Mucosa of gallbladder (tissue), 1 donor: ENCODE results near the gene CHRNA3. TPM values are rescaled to one million over a fixed set of nuclear protein-coding genes. Genes with fewer than 3 reads are reported as not detected.

Source experiments
- DNase-seq: peaks from one replicate; pipeline ENCODE4 v3.0.0-alpha.2; 2020; ENCODE audit warnings: low spot score
- total RNA-seq: library from RNA; stranded (reverse); gene quantifications from one replicate; pipeline ENCODE4 v1.2.1, GENCODE V29; 2021
- donor health status: DM: no; HTN: no; CAD: no.

CHRNA3 gene
- total RNA-seq, 1 donor from 2014 or later = 0.89 TPM

DNA sequence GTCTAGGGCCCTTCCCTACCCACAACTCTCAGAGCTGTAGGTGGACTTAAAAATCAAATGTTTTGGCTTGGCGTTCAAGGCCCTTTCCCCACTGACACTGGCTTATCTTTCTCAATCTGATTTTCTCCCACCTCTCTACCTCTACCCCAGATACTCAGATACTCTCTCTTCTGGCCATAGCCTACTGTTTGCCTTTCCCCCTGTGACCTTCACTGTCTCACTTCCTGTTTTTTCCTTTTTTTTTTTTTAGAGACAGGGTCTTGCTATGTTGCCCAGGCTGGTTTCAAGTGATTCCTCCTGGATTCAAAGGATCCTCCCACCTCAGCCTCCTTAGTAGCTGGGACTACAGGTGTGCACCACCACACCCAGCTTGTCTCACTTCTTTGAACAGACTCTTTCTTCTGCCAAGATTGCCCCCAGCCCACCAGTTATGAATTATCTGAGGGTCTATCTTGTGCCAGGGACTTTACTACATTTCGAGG lies 15.6 kb upstream of the CHRNA3 start:
- DNase-seq = no peak

DNA sequence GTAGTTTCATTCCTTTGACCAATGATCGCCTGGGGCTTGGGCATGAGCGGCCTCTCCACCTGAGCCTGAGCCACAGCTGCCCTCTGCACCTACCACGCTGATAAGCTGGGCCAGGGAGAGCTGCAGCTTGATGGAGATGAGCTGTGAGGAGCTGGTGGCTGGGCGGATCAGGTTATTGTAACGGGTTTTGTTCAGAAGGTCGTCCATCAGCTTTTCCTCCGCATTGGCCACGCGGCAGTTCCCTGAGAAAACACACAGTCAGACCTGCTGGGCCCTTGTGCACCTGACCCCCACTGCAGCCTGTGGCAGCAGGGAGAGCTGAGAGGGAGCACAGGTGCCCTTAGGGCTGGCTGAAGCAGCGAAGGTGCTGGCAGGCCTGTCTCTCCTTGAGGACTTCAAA lies 14.6 kb upstream of the CHRNA3 start:
- no peak for DNase-seq

DNA sequence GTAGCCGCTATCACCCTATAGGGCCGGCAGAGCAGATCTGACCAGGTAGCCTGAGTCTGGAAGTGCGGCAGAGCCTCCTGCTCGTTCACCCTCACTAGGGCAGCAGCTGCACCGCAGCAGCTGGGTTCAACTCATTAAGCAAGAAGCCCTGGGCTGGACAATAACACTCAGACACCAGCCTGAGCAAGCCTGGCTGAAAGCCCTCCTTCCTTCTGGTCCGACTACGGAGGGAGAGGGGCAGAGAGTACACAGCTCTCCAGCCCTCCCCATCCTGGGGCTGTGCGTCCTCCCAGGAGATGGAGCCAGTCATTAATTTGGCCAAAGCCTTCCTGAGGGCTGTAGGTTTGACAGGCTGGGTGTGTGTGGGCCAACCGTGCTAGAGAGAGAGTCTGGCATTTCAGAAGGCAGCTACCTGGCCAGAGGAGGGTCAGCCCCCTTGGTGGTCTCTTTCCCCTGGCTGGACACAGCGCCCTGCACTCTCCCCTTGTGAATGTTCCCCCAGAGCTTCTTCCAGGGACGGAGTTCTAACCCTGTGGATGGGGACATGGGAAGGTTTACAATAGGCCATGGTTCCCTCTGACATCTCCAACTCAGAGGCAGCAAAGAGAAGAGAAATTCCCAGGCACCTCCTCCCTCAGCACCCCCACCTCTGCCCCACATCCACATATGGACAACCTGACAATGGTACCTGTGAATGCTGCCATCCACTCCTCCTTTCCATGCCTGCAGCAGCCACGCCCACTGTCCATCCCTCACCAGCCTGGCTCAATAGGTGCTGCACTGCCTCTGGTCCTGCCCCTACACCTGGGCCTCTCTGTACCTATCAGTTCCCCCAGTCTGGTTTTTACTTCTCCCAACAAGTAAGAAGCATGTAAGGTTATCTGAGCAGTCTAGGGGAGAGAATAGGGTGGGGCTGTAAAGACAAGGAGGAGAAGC lies 13.7 kb upstream of the CHRNA3 start:
- DNase-seq = no peak

DNA sequence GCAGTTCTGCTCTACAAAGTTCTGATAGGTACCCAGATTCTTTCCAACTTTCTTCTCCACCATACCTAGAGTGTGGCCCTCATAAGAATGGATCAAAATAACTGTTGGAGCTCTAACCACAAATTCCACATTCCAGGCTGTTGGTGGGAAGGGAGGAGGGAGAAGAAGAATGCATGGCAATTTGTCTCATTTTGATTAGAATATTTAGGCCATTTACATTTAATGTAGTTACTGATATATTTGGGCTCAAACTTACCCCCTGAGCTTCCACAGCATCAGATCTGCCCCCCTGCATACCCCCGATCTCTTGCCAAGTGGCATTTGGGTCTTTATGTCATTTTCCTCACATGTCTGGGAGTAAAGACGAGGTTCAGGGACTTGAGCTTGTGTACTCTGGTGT lies 12.6 kb upstream of the CHRNA3 start:
- no peak for DNase-seq

DNA sequence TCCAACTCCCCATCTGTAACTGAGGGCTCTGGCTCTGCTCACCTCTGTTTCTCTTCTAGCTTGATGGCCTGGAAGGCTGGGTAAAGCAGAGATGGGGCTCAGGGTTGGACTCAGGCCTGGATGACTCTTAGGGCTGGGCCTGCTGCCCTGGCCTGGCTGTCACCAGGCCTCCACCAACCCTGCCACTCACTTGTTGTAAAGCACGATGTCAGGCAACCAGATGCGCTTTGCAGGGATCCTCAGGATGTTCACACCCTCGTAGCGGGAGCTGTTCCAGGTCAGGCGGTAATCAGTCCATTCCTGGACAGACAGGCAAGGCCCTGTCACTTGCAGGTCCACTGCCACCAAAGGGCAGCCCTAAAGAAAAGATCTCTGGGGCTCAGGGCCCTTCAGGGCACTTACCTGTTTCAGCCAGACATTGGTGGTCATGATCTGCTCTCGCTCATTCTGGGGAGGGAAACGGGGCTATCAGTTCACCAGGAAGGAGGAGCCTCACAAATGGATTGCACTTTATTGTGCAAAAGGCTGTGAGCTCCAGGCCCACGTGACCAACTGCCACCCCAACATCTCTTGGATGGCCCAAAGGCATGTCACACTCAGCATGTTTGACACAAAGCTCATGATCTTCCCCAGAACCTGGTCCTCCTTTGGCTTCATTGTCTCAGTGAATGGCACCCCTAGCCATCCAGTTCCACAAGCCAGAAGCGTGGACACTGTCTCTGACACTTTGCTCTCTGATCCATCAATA lies 10.3 kb upstream of the CHRNA3 start:
- DNase-seq = no peak

DNA sequence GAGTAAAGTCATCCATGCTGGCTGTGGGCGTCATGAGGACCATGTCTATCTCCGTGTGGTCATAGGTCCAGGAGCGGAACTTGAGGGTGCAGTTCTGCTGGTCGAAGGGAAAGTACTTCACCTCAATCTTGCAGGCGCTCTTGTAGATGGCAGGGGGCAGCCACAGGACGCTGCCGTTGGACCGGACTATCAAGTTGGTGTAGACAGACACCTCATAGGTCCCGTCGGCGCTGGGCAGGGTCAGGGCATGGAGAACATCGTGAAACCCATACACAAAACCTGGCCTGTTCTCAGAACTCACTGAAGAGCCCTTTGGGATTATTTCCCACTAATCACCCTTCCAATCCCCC lies 8.9 kb upstream of the CHRNA3 start:
- DNase-seq = no peak

DNA sequence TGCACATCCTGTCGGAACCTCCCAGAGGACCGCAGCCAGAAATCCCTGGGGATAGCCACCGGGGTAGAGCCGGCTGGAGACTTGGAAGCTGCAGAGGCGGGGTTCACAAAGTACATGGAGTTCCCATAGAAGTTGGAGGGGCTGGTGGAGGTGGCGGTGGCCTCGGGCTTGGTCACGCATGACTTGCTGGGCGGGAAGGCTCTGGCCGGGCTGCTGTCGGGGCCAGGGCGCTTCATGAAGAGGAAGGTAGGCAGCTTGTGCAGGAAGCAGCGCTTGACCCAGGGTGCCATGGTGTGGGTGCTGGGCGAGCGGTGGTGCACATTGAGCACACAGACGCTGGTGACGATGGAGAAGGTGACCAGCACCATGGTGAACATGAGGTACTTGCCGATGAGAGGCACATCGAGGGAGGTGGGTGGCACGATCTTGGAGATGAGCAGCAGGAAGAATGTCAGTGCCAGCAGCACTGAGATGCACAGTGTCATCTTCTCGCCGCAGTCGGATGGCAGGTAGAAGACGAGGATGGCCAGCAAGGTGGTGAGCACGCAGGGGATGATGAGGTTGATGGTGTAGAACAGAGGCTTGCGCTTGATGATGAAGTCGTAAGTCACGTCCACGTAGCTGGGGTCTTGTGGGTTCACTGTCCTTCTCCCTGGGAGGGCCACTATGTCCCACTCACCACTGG lies 8.4 kb upstream of the CHRNA3 start:
- DNase-seq = no peak

DNA sequence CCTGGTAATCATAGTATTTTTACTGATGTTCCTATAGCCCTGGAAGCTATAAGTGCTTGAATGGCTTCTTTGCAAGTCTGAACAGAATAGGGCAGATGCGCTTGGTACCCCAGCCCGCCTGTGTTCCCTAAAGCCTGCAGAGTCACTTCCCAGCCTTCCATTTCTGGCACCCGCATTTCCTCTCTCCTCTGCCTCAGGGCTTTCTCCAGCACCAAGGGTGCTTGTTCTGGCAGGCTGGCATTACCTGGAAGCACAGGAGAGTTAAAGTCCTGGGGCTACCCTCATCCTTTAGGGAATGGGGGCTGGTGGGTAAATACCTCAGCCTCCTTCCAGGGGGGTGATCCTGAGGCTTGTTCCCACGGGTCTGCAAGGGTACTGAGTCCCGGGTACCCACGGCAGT lies 7.4 kb upstream of the CHRNA3 start:
- no peak for DNase-seq

DNA sequence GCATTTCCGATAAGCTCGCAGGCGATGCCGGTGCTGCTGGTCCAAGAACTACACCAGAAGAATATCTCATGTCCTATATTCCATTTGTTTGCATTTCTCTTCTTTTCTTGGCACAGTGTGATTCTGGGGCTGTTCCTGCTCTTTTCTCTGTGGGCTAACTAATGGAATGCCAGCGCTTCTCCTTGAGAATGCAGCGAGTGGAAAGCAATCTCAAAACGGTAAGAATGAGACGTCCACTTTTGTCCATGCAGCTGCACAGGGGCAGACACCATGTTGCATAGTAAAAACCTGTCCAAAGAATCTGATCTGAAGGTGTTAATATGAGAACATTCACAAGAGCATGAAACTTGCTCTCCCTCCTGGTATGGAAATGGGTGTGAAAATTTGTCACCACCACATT lies 6.6 kb upstream of the CHRNA3 start:
- DNase-seq = no peak

DNA sequence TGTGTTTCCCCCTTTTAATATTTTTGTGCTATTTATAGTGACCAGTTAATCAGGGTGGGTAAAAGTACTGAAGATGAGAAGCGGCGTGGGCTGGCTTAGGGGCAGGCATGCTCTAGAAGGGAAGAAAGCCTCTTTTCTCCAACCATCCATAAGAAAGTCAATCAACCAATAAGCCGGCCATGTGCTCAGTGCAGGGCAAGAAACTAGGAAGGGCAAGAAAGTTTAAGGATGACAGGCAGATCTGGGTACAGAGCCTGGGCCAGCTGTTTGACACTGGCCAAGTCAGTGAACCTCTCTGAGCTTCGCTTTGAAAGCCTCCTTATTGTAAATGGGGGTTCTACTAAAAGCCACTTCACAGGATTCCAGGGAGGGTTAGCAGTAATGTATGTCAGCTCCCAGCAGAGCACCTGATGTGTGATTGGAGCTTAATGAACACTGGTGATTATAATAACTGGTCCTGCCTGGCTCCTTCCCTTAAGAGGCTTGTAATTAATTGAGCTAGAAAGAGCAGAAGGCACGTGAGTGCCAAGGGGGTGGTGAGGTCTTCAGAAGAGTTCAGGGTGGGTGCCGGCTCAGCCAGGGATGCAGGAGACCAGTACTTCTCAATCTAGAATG lies 5.7 kb upstream of the CHRNA3 start:
- no peak for DNase-seq

DNA sequence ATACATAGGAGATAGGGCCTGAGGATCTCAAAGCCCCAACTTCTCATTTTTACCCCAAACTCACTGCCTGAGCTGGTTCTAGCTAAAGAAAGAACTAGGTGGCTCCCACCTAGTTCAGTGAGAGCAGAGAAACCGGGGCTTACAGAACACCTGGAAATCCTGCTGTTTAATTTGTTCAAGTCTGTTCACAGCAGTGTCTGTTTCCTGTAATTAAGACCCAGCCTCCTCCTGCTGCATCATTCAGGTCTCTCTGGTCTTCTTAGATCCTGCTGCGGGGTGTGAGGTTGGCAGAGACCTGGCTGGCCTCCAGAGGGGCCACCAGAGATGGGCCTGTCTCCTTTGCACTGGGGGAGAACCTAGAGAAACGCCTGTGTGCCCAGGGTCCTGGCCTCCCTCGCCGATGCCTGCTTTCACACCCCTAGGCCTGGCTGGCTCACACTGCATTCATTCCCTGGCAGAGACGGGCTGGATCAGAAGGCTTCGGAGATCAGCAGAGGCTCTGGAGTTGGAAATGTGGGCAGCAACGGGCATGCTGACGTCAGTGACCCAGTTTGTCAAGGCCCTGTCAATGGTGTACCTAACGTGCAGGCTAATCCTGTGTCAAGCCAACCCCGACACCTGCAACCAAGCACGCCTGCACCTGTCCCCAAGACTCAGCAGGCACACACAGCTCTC lies 4.9 kb upstream of the CHRNA3 start:
- DNase-seq = no peak

DNA sequence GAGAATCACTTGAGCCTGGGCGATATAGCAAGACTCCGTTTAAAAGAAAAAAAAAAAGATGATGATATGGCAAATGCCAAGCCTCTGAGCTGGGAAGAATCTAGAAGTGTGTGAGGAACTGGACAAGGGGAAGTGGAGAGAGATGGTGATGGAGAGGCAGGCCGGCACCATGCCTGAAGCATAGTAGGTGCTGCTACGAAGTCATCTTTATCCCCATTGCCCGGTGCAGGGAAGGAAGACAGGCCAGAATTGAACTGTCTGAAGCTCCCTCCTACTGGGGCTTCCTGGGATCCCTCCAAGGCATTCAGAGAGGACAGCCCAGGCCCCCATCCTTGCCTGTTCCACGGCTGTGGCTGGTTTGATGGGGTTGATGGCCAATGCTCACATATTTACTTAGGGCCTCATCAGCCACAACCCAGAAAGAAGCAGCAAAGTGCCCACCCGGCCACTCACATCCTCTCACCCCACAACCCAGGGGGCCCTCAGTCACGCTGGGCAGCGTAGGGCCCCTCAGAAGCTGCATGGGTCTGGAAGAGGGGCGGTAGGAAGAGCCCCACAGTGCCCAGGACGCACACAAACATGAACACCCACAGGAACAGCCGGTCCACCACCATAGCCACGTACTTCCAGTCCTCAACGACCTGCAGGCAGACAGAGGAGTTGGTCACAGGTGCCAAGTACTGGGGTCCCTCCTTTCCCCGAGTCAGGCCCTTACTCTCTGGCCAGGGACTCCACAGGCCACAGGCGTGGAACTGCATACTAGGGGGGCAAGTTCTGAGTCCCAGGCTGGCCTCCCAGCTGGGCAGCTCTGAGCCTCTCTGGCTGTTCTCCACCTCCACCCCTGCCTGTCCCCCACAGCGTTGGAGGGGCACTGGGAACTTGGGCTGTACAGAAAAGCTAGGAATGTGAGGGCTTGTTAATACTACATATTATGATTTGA lies 4.1 kb upstream of the CHRNA3 start:
- no peak for DNase-seq

DNA sequence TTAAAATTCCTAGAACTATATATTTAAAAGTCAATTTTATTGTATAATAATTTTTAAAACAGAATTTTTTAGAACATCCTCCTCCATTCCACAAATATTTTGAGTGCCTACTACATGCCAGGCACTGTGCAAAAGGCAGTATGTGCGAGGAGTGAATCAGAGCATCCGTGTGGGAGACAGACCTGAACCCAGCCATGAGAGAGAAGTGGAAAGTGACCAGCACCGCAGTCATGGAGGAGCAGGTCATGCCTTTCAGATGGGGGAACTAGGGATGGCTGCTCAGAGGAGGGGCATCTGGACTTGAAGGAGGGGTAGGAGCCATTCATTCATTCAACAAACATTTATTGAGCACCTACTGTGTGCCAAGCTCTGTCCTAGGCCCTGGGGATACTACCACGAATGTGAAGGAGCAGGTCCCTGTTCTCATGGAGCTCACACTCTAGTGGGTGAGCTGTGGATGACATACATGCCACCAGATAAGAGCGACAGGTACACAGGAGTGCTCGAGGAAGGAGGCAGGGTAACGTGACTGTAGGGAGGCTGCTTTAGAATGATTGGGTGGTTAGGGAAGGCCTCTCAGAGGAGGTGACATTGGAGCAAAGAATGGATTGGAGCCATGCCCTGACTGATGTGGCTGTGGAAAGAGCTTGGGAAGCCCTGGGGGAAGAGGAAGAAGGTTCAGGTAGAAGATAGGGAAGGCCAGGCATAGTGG lies 3.1 kb upstream of the CHRNA3 start:
- no peak for DNase-seq

DNA sequence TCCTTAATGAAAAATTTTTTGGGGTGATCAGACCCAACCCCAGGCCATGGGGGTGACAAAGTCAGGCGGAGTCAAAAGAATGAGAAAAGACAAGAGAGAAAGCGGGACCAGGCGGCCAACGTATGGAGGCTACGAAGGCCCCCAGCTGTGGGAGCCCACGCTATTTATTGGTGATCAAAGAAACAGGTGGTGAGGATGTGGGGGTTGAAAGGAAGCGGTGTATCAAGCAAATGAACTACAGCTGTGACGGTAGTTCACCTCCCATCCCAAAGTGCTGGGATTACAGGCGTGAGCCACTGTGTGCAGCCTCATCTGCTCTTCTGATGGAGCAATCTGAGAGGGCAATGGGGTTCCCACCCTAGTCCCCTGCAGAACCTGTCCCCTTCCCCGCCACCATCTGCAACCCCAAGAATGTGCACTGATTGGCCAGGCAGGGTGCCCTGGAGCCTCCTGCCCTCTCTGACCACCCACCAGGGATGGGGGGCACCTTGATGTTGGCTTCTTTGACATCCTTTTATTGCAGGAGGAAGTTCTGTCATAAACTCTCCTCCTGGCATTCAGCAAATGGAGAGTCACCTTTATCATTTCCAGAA lies 1.1 kb upstream of the CHRNA3 start:
- no peak for DNase-seq

DNA sequence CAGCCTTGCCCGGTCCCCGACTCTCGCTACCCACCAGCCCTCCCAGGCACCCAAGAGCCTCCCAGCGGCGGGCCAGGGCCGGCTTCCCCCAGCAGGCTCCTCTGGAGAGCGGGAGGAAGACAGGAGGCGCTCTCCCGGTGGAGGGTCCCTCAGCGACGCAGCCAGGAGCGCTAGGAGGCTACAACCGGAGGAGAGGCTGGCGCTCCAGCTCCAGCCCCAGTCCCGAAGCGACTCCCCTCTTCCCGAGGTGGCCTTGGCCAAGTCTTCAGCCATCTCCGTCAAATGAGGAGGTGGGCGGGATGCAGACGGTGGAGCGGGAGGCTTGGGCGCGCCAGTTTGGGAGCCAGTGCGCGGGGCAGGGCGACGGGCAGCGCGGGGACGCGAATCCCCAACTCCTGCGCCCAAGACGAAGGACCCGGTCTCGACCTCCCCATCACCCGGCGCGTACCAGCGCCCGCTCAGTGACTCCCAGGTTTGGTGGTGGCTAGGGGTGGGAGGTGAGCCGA lies 722 bp downstream of the CHRNA3 start:
- no peak for DNase-seq

DNA sequence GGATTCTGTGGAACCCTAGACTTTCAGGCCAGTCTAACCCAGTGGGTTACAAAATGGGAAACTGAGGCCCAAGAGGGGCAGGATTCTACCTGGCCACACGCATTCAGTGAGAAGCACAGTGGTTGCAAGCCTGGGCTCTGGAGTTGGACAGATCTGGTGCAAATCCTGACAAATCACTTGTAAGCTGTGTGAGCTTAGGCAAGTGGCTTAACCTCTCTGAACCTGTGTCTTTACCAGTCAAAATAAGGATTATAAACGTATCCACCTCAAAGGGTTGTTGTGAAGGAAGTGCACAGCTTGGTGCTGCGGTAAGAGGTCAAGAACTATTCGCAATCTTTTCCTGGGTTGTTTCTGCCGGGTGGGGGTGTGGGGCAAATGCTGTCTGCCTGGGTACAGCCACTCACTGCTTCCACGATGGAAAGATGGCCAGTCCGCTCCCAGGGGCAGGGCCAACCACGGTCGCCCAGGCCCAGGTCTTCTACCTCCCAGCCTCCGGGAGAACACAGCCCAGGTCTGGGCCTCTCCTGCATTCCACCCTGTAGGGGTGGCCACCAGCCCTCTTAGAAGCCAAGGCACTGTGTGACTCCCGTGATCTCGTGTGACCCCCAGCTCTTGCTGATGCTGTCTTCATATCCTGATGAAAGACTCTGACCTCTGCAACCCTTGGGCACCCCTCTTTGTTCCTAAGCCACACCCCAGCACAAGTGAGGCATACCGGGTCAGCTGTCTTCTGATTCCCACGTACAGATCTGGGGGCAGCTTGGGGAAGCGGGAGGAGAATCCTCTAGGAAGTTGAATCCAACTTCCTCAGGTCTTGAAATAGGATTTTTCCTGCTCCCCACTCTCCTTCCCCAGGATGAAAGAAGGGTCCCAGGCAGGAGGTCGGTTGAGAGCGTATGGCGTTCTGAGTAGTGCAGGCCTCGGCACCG lies 1.5 kb downstream of the CHRNA3 start:
- no peak for DNase-seq

DNA sequence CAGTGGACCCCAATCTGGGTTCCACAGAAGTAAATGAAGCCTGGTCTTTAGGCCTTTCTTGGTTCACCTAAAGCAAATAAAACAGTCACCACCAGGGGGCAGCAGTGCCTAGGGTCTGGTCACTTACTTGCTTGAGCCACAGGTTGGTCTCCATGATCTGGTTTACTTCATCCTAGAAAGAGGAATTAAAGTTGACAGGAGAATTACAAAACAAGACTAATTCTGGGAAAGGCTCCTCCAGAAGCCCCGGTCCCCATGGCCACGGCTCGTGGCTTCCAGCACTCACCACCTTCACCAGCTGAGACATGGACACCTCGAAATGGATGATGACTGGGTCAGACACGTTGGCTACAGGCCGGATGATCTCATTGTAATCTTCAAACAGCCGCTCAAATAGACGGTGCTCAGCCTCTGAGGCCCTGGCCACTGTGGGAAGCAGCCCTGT lies 2.3 kb downstream of the CHRNA3 start:
- DNase-seq = peak; percentile 92

DNA sequence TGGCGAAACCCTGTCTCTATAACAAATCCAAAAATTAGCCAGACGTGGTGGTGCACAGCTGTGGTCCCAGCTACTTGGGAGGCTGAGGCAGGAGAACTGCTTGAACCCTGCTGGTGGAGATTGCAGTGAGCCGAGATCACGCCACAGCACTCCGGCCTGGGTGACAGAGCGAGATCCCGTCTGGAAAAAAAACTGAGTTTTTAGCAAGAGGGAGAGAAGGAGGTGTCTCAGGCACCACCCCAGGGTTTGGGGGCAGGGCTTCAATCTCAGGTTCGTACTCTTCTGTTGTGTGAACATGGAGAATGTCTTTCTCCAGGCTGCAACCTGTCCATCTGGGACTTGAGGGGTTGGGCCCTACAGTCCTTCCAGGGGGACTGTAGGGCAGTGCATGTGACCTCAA lies 2.7 kb downstream of the CHRNA3 start:
- no peak for DNase-seq
